ENCODE measurements around the gene SGCA.

SGCA gene

GRCh38 chr17:50184064-50184463 is 18.3 kb downstream of the SGCA start:
- Histone ChIP-seq H3K27me3 (replicated peaks; ENCODE audit: control insufficient read depth, insufficient read depth, low read length) (no peaks in the 10 kb centered on the region), H3K4me3 (replicated peaks; ENCODE audit: low read depth, low read length) (no peak overlapping the region), H3K36me3 (ENCODE audit: control insufficient read depth, insufficient read depth, low read length) (peaks cover 2% of the 10 kb centered on the region)
- no peak for TF ChIP-seq CTCF (IDR thresholded peaks at IDR 0.05; ENCODE audit: insufficient read depth, low read length, poor library complexity, severe bottlenecking)
- DNase-seq (ENCODE audit: extremely low read depth, insufficient read length): no peak

- Histone ChIP-seq H3K4me3 (replicated peaks; ENCODE audit: low read depth, low read length) (no peak overlapping the region), H3K36me3 (ENCODE audit: control insufficient read depth, insufficient read depth, low read length) (peaks cover 2% of the 10 kb centered on the region), H3K27me3 (replicated peaks; ENCODE audit: control insufficient read depth, insufficient read depth, low read length) (no peaks in the 10 kb centered on the region)
- no peak for DNase-seq (ENCODE audit: extremely low read depth, insufficient read length)
- TF ChIP-seq CTCF (IDR thresholded peaks at IDR 0.05; ENCODE audit: insufficient read depth, low read length, poor library complexity, severe bottlenecking): no peak
These were observed 19.0 kb downstream of the SGCA start for GRCh38 chr17:50184611-50185398.

GRCh38 chr17:50185631-50186471 is 20.0 kb downstream of the SGCA start:
- H3K4me3 ChIP-seq (replicated peaks; ENCODE audit: low read depth, low read length): no peak overlapping the region
- DNase-seq (ENCODE audit: extremely low read depth, insufficient read length): no peak
- H3K36me3 ChIP-seq (ENCODE audit: control insufficient read depth, insufficient read depth, low read length): peaks cover 2% of the 10 kb centered on the region
- H3K27me3 ChIP-seq (replicated peaks; ENCODE audit: control insufficient read depth, insufficient read depth, low read length): no peaks in the 10 kb centered on the region
- TF ChIP-seq CTCF (IDR thresholded peaks at IDR 0.05; ENCODE audit: insufficient read depth, low read length, poor library complexity, severe bottlenecking): no peak

- no peak for DNase-seq (ENCODE audit: extremely low read depth, insufficient read length)
These were observed 21.0 kb downstream of the SGCA start for GRCh38 chr17:50186661-50187393.

GRCh38 chr17:50187394-50187725 is 21.6 kb downstream of the SGCA start:
- no peak overlapping the region for H3K4me3 ChIP-seq (replicated peaks; ENCODE audit: low read depth, low read length)
- DNase-seq (ENCODE audit: extremely low read depth, insufficient read length): no peak
- H3K36me3 ChIP-seq (ENCODE audit: control insufficient read depth, insufficient read depth, low read length): peaks cover 2% of the 10 kb centered on the region
- no peak for TF ChIP-seq CTCF (IDR thresholded peaks at IDR 0.05; ENCODE audit: insufficient read depth, low read length, poor library complexity, severe bottlenecking)
- no peaks in the 10 kb centered on the region for H3K27me3 ChIP-seq (replicated peaks; ENCODE audit: control insufficient read depth, insufficient read depth, low read length)

More at GRCh38 chr17:50186661-50187393, 21.0 kb downstream of the SGCA start:
- H3K27me3 ChIP-seq (replicated peaks; ENCODE audit: control insufficient read depth, insufficient read depth, low read length): no peaks in the 10 kb centered on the region
- H3K4me3 ChIP-seq (replicated peaks; ENCODE audit: low read depth, low read length): no peak overlapping the region
- TF ChIP-seq CTCF (IDR thresholded peaks at IDR 0.05; ENCODE audit: insufficient read depth, low read length, poor library complexity, severe bottlenecking): no peak
- peaks cover 2% of the 10 kb centered on the region for H3K36me3 ChIP-seq (ENCODE audit: control insufficient read depth, insufficient read depth, low read length)
